ENCODE measurements around the gene CACNA1I. TPM values are rescaled to one million over a fixed set of nuclear protein-coding genes. Genes with fewer than 3 reads are reported as not detected.

CACNA1I gene
- total and polyA plus RNA-seq, 2 donors (not counting 1 experiment from before 2014, with no cell fraction given), result under 0.01 to 0.01 TPM

DNA sequence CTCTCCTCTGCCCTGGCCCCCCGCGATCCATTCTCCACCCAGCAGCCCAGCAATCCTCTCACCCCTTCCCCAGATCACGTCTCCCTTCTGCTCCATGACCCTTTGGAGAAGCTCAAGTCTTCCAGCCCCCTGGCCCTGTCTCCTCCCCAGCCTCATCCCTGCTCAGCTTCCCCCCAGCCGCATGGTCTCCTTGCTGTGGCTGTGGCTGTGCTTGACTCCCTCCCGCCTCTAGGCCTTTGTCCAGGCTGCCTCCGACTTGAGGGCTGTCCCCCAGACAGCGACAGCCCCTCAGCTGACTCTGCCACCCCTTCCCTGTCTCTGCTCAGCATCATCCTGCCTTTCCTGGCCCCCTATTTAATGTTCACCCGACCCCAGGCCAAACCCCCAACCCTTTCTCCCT lies 59.3 kb downstream of the CACNA1I start:
- H3K4me1 ChIP-seq (ENCODE audit: control insufficient read depth, extremely low read depth, insufficient read depth, low read length), result no peaks in the 10 kb centered on the region
- H3K9me3 ChIP-seq (ENCODE audit: control insufficient read depth, insufficient read depth, low read depth, low read length), result no peaks in the 10 kb centered on the region
- H3K4me2 ChIP-seq (ENCODE audit: extremely low read depth, insufficient read depth, low read length), result no peak overlapping the region
- H3K9ac ChIP-seq (ENCODE audit: insufficient read depth, low read length), result no peak overlapping the region
- no peak for TF ChIP-seq EZH2 (IDR thresholded peaks at IDR 0.05; ENCODE audit: low read length, missing control alignments)
- TF ChIP-seq, protein P1, sequence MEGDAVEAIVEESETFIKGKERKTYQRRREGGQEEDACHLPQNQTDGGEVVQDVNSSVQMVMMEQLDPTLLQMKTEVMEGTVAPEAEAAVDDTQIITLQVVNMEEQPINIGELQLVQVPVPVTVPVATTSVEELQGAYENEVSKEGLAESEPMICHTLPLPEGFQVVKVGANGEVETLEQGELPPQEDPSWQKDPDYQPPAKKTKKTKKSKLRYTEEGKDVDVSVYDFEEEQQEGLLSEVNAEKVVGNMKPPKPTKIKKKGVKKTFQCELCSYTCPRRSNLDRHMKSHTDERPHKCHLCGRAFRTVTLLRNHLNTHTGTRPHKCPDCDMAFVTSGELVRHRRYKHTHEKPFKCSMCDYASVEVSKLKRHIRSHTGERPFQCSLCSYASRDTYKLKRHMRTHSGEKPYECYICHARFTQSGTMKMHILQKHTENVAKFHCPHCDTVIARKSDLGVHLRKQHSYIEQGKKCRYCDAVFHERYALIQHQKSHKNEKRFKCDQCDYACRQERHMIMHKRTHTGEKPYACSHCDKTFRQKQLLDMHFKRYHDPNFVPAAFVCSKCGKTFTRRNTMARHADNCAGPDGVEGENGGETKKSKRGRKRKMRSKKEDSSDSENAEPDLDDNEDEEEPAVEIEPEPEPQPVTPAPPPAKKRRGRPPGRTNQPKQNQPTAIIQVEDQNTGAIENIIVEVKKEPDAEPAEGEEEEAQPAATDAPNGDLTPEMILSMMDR (conservative IDR thresholded peaks at IDR 0.05 in 1 of 2, IDR thresholded peaks at IDR 0.05 in 1 of 2; ENCODE audit: low read depth in 1 of 2, low read length in 2 of 2), result no peak
- H3K4me3 ChIP-seq (replicated peaks in 1 of 4; ENCODE audit: control extremely low read depth in 1 of 4, insufficient read depth in 1 of 4, low read depth in 3 of 4, low read length in 4 of 4), result no peak overlapping the region
- H3K36me3 ChIP-seq (ENCODE audit: control insufficient read depth, insufficient read depth, low read length), result no peaks in the 10 kb centered on the region
- H4K20me1 ChIP-seq (ENCODE audit: control insufficient read depth, extremely low read depth, insufficient read depth, low read length), result no peaks in the 10 kb centered on the region
- H2AFZ ChIP-seq (ENCODE audit: low read length), result no peak overlapping the region
- peaks cover 6% of the 10 kb centered on the region for H3K27me3 ChIP-seq (ENCODE audit: control insufficient read depth, insufficient read depth, low read length)
- H3K79me2 ChIP-seq (ENCODE audit: control insufficient read depth, insufficient read depth, low read length), result no peaks in the 10 kb centered on the region
- no peak for DNase-seq (ENCODE audit: low read depth in 2 of 2)
- H3K27ac ChIP-seq (ENCODE audit: insufficient read depth, low read length), result no peak overlapping the region

- DNase-seq (ENCODE audit: low read depth in 2 of 2), result no peak
- TF ChIP-seq EZH2 (IDR thresholded peaks at IDR 0.05; ENCODE audit: low read length, missing control alignments), result no peak
- TF ChIP-seq, protein P1 (conservative IDR thresholded peaks at IDR 0.05 in 1 of 2, IDR thresholded peaks at IDR 0.05 in 1 of 2; ENCODE audit: low read depth in 1 of 2, low read length in 2 of 2), result no peak
Observed at GRCh38 chr22:39630721-39631120, 60.2 kb downstream of the CACNA1I start.

DNA sequence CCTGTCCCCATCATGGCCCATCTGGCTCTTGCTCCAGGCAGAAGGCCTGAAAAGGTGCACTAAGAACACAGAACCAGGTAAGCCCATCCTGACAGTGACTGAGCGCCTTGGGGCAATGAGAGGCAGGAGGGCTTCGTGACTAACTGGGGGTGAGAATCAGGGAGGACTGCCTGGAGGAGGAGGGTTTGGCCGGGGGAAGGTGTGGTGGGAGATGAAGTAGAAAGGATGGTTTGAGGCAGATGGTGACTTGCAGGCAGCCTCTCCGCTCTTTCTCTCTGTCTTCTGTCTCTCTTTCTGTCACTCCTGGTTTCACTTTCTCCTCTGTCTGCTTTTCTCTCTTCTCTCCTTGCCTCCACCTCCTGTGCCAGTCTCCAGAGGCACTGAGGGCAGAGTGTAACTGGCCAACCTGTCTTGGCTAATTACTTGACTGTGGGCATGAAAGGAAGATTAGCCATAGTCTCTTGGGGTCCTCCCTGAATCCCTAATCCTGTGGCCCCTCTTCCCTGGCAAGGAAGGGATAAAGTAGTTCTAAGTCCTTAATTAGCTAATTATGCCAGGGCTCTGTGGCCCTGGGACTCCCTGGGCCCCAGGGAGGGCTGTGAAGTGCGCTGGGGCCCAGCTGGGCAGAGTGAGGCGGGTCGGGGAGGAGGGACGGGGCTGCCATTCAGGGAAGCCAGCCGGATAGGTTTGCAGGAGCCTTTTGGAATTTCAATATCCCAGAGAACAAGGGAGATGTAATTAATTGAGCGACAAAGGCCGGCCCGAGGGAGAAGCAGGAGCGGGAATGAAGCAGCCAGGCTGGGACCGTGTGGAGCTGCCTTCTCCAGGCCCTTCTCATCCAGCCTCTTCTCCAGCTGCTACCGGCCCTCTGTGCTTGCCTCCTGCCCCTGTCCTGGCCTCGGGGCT lies 61.1 kb downstream of the CACNA1I start:
- H3K36me3 ChIP-seq (ENCODE audit: control insufficient read depth, insufficient read depth, low read length), result no peaks in the 10 kb centered on the region
- H3K4me2 ChIP-seq (ENCODE audit: extremely low read depth, insufficient read depth, low read length), result no peak overlapping the region
- DNase-seq (ENCODE audit: low read depth in 2 of 2), result no peak
- no peak overlapping the region for H2AFZ ChIP-seq (ENCODE audit: low read length)
- H3K9me3 ChIP-seq (ENCODE audit: control insufficient read depth, insufficient read depth, low read depth, low read length), result no peaks in the 10 kb centered on the region
- peaks cover 3% of the 10 kb centered on the region for H3K27me3 ChIP-seq (ENCODE audit: control insufficient read depth, insufficient read depth, low read length)
- TF ChIP-seq, protein P1 (conservative IDR thresholded peaks at IDR 0.05 in 1 of 2, IDR thresholded peaks at IDR 0.05 in 1 of 2; ENCODE audit: low read depth in 1 of 2, low read length in 2 of 2), result no peak
- TF ChIP-seq EZH2 (IDR thresholded peaks at IDR 0.05; ENCODE audit: low read length, missing control alignments), result no peak
- no peaks in the 10 kb centered on the region for H3K4me1 ChIP-seq (ENCODE audit: control insufficient read depth, extremely low read depth, insufficient read depth, low read length)
- no peak overlapping the region for H3K4me3 ChIP-seq (replicated peaks in 1 of 4; ENCODE audit: control extremely low read depth in 1 of 4, insufficient read depth in 1 of 4, low read depth in 3 of 4, low read length in 4 of 4)
- no peak overlapping the region for H3K27ac ChIP-seq (ENCODE audit: insufficient read depth, low read length)
- H3K79me2 ChIP-seq (ENCODE audit: control insufficient read depth, insufficient read depth, low read length), result no peaks in the 10 kb centered on the region
- H3K9ac ChIP-seq (ENCODE audit: insufficient read depth, low read length), result no peak overlapping the region
- no peaks in the 10 kb centered on the region for H4K20me1 ChIP-seq (ENCODE audit: control insufficient read depth, extremely low read depth, insufficient read depth, low read length)

More at GRCh38 chr22:39630721-39631120, 60.2 kb downstream of the CACNA1I start:
- Histone ChIP-seq H4K20me1 (ENCODE audit: control insufficient read depth, extremely low read depth, insufficient read depth, low read length) (no peaks in the 10 kb centered on the region), H2AFZ (ENCODE audit: low read length) (no peak overlapping the region), H3K4me2 (ENCODE audit: extremely low read depth, insufficient read depth, low read length) (no peak overlapping the region), H3K4me3 (replicated peaks in 1 of 4; ENCODE audit: control extremely low read depth in 1 of 4, insufficient read depth in 1 of 4, low read depth in 3 of 4, low read length in 4 of 4) (no peak overlapping the region), H3K9me3 (ENCODE audit: control insufficient read depth, insufficient read depth, low read depth, low read length) (no peaks in the 10 kb centered on the region), H3K9ac (ENCODE audit: insufficient read depth, low read length) (no peak overlapping the region), H3K27me3 (ENCODE audit: control insufficient read depth, insufficient read depth, low read length) (peaks cover 3% of the 10 kb centered on the region), H3K36me3 (ENCODE audit: control insufficient read depth, insufficient read depth, low read length) (no peaks in the 10 kb centered on the region), H3K27ac (ENCODE audit: insufficient read depth, low read length) (no peak overlapping the region), H3K79me2 (ENCODE audit: control insufficient read depth, insufficient read depth, low read length) (no peaks in the 10 kb centered on the region), H3K4me1 (ENCODE audit: control insufficient read depth, extremely low read depth, insufficient read depth, low read length) (no peaks in the 10 kb centered on the region)
